Tibial artery (tissue), 4 donors: ENCODE results near the gene CDH4.

Source experiments
- DNase-seq, 2 donors: peaks; one replicate each; pipeline ENCODE4 v3.0.0-alpha.2; 2019
- H3K27ac ChIP-seq, 2 donors: fragments of 200-600 bp; sonication (generic) in 1 of 2; 1 replicate in 1 of 2; 2 replicates in 1 of 2; pipeline ENCODE4 v1.5.1; 2018 to 2019; ENCODE audit warnings: mild to moderate bottlenecking in 1 of 2
- H3K27me3 ChIP-seq, 2 donors: fragments of 200-600 bp; sonication (generic) in 1 of 2; one replicate each; pipeline versions ENCODE4 v1.5.1 to v1.6.0; 2016 to 2019
- H3K36me3 ChIP-seq, 3 donors: fragments of 200-600 bp; sonication (generic) in 2 of 3; one replicate each; pipeline ENCODE4 v1.5.1; 2016 to 2019; ENCODE audit warnings: mild to moderate bottlenecking in 2 of 3
- H3K4me1 ChIP-seq, 4 donors: fragments of 200-600 bp; sonication (generic) in 2 of 4; 1 replicate in 3 of 4; 2 replicates in 1 of 4; pipeline ENCODE4 v1.5.1; 2016 to 2019
- H3K4me3 ChIP-seq, 2 donors: fragments of 200-600 bp; sonication (generic) in 1 of 2; 1 replicate in 1 of 2; 2 replicates in 1 of 2; pipeline ENCODE4 v1.5.1; 2018 to 2019; ENCODE audit warnings: mild to moderate bottlenecking in 2 of 2
- H3K9me3 ChIP-seq, 3 donors: fragments of 200-600 bp; sonication (generic) in 1 of 3; one replicate each; pipeline ENCODE4 v1.5.1; 2016 to 2019
- CTCF ChIP-seq, 2 experiments: fragments of 200-600 bp in 1 of 2; fragments of 450-650 bp in 1 of 2; IDR thresholded peaks; one replicate each; pipeline ENCODE4 v1.5.1; 2017 to 2019; ENCODE audit warnings: antibody characterized with exemption in 2 of 2, mild to moderate bottlenecking in 1 of 2, moderate library complexity in 1 of 2
- intact Hi-C: fragments of 100-400 bp; cut with DNase I; formaldehyde crosslinking; loops from one replicate; pipeline ENCODE4 v1.15.0; 2023; ENCODE audit warnings: low total_unique reads

Gene CDH4

GRCh38 chr20:61737346-61737745, 485.3 kb downstream of the CDH4 start:
- Histone ChIP-seq H3K4me1 (no peaks in the 10 kb centered on the region), H3K36me3 (no peaks in the 10 kb centered on the region), H3K27me3 (peaks cover 0 to 49% of the 10 kb centered on the region in 2 donors), H3K27ac (no peak overlapping the region), H3K9me3 (no peaks in the 10 kb centered on the region), H3K4me3 (no peak overlapping the region)
- no peak for DNase-seq
- TF ChIP-seq CTCF (IDR thresholded peaks at IDR 0.05): no peak
- intact Hi-C loops: no loop called here

- Histone ChIP-seq H3K27me3 (peaks cover 0 to 43% of the 10 kb centered on the region in 2 donors), H3K36me3 (no peaks in the 10 kb centered on the region), H3K9me3 (no peaks in the 10 kb centered on the region), H3K27ac (no peak overlapping the region), H3K4me3 (no peak overlapping the region), H3K4me1 (no peaks in the 10 kb centered on the region)
- no peak for TF ChIP-seq CTCF (IDR thresholded peaks at IDR 0.05)
- intact Hi-C loops: no loop called here
- DNase-seq: no peak
Observed at GRCh38 chr20:61737812-61738443, 485.9 kb downstream of the CDH4 start.

GRCh38 chr20:61738601-61739069, 486.6 kb downstream of the CDH4 start:
- no peak for DNase-seq
- Histone ChIP-seq H3K9me3 (no peaks in the 10 kb centered on the region), H3K36me3 (no peaks in the 10 kb centered on the region), H3K4me1 (no peaks in the 10 kb centered on the region), H3K4me3 (no peak overlapping the region), H3K27ac (no peak overlapping the region), H3K27me3 (peaks cover 0 to 42% of the 10 kb centered on the region in 2 donors)
- no peak for TF ChIP-seq CTCF (IDR thresholded peaks at IDR 0.05)
- intact Hi-C loops: no loop called here

GRCh38 chr20:61739086-61739831, 487.2 kb downstream of the CDH4 start:
- Histone ChIP-seq H3K9me3 (no peaks in the 10 kb centered on the region), H3K36me3 (no peaks in the 10 kb centered on the region), H3K4me1 (no peaks in the 10 kb centered on the region), H3K27ac (no peak overlapping the region), H3K4me3 (no peak overlapping the region), H3K27me3 (peaks cover 0 to 45% of the 10 kb centered on the region in 2 donors)
- DNase-seq: no peak
- intact Hi-C loops: no loop called here
- no peak for TF ChIP-seq CTCF (IDR thresholded peaks at IDR 0.05)

GRCh38 chr20:61739832-61740118, 487.7 kb downstream of the CDH4 start:
- Histone ChIP-seq H3K9me3 (no peaks in the 10 kb centered on the region), H3K36me3 (no peaks in the 10 kb centered on the region), H3K27ac (no peak overlapping the region), H3K27me3 (peaks cover 0 to 41% of the 10 kb centered on the region in 2 donors), H3K4me3 (no peak overlapping the region), H3K4me1 (no peaks in the 10 kb centered on the region)
- intact Hi-C loops: no loop called here
- no peak for DNase-seq
- no peak for TF ChIP-seq CTCF (IDR thresholded peaks at IDR 0.05)
